HG03354 (cell line): ENCODE data around the gene UGT1A7.
"Not testable (repeated sequence)": the region's sequence is repeated elsewhere in the genome, so short reads cannot be mapped to it uniquely, and the experiment has no call there.

Source experiments
- ATAC-seq: cut with Tn5 transposase; IDR thresholded peaks from one replicate; pipeline ENCODE4 v1.9.1; 2021; ENCODE audit warnings: mild to moderate bottlenecking; ENCODE audit not compliant: unreplicated experiment, poor library complexity, severe bottlenecking

Gene UGT1A7

DNA sequence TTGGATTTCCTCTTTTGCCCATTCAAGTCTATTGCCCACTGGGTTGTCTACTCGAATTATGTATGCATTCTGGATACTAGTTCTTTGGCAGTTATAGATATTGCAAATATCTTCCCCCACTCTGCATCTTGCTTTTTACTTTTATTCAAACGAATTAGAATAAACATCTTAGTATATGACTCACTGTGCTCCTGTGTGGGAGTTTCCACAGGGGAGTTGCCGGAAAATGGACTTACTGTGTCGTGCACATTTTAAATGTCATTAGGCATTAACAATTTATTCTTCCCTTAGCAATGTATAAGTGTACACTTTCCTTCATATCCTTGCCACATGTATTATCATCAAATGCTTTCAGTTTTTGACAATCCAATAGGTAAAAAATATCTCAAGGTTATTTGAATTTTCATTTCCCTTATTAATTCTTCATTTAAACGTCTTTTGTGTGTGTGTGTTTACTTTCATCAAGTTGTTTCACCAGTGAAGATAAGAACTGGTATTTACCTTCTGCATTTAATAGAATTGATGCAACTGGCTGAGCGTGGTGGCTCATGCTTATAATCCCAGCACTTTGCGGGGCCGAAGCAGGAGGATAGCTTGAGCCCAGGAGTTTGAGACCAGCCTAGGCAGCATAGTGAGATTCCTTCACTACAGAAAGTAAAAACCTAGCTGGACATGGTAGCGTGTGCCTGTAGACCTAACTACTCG lies 26.4 kb downstream of the UGT1A7 start:
- ATAC-seq = no peak

DNA sequence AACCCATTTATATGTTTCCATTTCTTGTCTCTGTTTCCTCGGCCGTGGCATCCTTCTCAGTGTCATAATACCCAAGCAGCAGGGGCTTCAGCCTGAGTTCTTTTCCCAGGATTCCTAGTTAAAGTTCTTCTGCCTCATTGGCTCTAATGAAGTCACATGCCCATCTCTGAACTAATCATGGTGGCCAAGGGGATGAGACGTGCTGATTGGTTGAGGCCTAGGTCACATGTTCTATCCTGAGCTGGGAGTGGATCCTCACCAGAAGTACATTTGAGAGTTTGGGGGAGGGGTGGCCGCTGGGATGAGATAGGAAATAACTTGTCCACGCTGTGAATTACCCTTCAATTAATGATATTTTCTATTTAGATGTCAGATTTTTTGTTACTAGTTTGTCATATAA lies 27.2 kb downstream of the UGT1A7 start:
- no peak for ATAC-seq

DNA sequence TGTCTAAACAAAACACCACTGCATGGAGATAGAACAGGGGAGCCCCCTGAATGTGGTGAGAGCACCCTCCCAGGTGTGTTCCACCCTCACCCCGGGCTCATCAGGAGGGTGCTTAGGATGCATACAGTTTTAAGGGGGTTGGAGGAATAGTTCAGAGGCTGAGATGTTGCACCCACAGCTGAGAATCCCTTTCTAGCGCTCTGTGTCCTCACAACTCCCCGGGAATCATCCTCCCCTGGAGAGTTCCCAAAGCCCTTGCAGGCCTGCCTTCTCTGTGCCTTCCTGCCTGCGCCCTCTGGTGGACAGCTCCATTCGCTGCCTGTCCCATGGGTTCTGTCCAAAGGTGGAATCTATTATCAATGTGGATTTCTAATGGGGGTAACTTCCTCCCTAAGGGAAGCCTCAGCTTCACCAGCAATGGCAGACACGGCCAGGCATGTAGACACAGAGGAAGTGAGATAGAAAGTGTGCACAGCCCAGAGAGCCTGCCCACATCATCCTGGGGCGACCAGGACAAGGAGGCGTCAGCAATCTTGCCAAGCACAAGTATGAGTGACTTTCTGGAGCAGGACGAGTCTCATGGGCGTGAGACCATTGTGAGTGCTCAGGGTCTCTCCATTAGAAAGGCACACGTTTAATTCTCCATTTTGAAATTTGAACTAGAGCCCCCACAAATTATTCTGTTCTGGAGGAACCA lies 29.8 kb downstream of the UGT1A7 start:
- ATAC-seq = peak; percentile 74

DNA sequence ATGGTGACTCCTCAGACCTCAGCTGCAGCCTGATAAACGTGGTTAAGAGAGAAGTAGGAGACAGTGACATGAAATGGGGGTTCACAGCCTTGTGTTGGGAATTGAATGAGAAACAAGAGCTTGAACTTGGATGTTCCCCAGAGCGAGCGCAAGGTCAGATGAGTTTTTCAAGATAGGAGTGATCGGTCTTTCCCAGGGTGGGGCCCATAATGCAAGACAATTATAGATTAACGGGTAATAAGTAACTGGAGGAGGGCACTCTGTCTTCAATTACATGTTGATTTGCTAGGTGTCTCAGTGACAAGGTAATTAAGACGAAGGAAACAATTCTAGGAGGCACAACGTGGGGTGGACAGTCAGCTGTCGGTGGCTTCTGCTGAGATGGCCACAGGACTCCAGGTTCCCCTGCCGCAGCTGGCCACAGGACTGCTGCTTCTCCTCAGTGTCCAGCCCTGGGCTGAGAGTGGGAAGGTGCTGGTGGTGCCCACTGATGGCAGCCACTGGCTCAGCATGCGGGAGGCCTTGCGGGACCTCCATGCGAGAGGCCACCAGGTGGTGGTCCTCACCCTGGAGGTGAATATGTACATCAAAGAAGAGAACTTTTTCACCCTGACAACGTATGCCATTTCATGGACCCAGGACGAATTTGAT lies 31.0 kb downstream of the UGT1A7 start, which contains the start of gene UGT1A5:
UGT1A5 (plus strand) TSS at position 297 of the 651 bp plus-strand sequence; CDS start at position 382, 85 bp downstream.
- ATAC-seq = no peak

DNA sequence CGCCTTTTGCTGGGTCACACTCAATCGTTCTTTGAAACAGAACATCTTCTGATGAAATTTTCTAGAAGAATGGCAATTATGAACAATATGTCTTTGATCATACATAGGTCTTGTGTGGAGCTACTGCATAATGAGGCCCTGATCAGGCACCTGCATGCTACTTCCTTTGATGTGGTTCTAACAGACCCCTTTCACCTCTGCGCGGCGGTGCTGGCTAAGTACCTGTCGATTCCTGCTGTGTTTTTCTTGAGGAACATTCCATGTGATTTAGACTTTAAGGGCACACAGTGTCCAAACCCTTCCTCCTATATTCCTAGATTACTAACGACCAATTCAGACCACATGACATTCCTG lies 31.5 kb downstream of the UGT1A7 start:
- no peak for ATAC-seq

DNA sequence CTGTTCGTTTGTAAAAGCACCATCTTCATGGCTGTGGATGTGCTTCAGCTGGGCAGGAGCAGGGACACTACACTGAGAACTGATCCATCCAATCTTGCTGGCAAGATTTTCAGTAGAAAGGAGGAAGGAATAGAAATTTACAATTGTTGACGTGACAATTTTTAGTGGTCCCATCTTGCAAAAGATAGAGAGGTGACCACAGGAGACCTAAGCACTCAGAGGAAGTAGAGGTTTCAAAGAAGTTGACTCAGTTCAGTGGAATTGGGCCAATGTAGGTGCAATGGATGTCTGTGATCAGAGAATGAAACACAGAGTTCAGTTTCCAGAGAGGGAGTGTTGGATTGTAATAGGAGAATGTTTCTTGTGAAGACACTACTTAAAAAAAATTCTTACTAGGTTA lies 32.4 kb downstream of the UGT1A7 start:
- no peak for ATAC-seq

DNA sequence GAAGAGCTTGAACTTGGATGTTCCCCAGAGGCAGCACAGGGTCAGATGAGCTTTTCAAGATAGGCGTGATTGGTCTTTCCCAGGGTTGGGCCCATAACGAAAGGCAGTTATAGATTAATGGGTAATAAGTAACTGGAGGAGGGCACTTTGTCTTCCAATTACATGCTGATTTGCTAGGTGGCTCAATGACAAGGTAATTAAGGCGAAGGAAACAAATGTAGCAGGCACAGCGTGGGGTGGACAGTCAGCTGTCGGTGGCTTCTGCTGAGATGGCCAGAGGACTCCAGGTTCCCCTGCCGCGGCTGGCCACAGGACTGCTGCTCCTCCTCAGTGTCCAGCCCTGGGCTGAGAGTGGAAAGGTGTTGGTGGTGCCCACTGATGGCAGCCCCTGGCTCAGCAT lies 36.9 kb downstream of the UGT1A7 start, which contains the start of gene UGT1A4:
UGT1A4 (plus strand) TSS at position 185 of the 400 bp plus-strand sequence; CDS start at position 270, 85 bp downstream.
- ATAC-seq = no peak

DNA sequence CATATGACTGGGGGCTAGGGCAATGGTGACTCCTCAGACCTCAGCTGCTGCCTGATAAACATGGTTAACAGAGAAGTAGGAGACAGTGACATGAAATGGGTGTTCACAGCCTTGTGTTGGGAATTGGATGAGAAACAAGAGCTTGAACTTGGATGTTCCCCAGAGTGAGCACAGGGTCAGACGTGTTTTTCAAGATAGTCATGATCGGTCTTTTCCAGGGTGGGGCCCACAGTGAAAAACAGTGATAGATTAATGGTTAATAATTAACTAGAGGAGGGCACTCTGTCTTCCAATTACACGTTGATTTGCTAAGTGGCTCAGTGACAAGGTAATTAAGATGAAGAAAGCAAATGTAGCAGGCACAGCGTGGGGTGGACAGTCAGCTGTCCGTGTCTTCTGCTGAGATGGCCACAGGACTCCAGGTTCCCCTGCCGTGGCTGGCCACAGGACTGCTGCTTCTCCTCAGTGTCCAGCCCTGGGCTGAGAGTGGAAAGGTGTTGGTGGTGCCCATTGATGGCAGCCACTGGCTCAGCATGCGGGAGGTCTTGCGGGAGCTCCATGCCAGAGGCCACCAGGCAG lies 47.1 kb downstream of the UGT1A7 start, which contains the start of gene UGT1A3:
UGT1A3 (plus strand) TSS at position 320 of the 579 bp plus-strand sequence; CDS start at position 405, 85 bp downstream.
- ATAC-seq = no peak

DNA sequence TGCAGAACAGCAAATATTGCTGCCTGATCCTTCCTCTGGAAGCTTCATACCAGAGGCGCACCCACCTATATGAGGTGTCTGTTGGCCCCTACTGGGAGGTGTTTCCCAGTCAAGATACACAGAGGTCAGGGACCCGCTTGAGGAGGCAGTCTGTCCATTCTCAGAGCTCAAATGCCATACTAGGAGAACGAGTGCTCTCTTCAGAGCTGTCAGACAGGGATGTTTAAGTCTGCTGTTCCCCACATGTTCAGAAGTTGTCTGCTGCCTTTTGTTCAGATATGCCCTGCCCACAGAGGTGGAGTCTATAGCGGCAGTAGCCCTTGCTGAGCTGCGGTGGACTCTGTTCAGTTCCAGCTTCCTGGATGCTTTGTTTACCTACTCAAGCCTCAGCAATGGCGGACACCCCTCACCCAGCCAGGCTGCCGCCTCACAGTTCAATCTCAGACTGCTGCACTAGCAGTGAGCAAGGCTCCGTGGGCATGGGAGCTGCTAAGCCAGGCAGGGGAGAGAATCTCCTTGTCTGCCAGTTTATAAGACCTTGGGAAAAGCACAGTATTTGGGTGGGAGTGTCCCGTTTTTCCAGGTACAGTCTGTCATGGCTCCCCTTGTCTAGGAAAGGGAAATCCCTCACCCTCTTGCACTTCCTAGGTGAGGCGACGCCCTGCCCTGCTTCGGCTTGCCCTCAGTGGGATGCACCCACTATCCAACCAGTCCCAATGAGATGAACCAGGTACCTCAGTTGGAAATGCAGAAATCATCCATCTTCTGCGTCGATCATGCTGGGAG lies 55.4 kb downstream of the UGT1A7 start:
- not testable (repeated sequence) for ATAC-seq

DNA sequence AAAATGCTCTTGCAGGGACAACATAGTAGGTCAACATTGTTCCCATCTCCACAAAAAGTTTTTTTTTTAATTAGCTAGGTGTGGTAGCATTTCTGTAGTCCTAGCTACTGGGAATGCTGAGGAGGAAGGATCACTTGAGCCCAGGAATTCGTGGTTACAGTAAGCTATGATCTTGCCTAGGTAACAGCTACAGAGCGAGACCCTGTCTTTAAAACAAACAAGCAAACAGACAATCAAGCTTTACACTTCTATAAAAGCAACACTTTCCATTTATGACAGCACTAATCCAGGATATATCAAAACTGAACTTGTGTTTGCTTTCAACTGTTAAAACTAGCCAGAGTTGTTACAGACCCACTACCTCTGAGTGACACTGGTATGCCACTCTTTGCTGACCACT lies 59.2 kb downstream of the UGT1A7 start:
- ATAC-seq = no peak

DNA sequence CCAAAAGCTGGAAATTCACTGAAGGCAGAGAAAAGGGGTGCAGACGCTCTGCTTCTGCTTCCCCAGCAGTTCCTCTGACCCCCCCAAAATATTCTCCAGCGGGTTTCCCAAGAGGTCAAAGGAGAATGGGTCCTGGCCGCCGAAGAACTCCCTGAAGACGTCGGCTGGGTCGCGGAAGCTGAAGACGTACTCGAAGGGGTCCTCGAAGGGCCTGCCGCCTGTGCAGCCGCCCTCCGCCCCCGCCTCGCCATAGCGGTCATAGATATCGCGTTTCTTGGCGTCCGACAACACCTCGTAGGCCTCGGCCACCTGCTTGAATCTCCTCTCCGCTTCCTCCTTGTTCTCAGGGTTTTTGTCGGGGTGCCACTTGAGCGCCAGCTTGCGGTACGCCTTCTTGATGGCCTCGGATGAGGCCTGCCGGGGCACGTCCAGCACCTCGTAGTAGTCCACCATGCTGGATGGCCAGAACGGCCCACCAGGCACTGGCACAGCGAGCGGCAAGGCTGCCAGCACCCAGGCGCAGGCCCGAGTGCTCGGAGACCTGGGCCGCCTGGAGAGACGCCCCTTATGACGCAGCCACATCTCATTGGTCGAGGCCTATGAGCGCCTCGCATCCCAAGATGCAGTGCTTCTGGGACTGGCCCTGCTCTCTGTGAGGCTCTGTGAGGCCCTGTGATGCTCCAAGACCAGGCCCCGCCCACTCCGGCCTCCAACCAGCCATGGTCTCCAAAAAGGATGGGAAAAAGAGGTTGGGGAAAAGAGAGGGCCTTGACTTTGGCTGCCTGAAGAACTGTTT lies 62.0 kb downstream of the UGT1A7 start:
- ATAC-seq = no peak

DNA sequence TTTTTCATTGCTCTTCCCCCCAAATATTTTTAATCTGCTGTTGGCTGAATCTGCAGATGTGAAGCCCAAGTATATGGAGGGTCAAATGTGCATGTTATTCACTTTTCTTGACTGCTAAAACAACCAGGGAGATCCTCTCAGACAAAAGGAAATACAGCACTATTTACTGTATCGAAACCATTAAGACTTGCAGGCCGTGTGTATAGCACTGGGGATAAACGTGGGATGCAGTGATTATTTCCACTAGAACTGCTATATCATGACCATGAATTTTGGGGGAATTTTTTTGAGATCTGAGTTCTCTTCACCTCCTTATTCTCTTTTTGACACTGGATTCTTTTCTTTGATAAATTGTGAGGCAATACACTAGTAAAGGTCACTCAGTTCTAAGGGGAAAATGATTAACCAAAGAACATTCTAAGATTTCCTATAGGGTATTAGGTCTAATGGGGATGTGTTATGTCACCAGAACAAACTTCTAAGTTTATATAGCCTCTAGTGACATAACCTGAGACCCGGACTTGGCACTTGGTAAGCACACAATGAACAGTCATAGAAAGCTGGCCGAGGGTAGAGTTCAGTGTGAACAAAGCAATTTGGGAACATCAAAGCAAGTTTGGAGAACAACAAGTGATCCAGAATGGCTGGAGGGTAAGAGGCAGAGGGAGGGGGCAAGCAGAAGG lies 63.5 kb downstream of the UGT1A7 start:
- ATAC-seq = no peak

DNA sequence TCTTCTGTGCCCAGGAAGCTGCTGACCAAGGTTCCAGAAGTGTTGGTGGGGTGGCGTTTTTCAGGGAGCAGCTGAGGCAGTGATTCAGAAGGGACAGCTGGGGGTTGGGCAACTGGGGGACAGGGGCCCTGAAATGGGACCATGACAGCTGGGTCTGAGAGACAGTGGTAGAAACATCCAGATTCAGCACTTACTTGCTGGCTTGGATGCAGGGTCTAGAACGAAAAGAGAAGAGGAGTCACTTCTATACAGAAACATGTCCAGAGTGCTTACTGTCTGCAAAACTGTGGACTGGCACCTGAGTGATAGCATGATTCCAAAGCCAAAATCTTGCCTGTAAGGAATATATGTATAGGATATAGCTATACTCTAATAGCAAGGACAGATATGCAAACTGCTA lies 64.1 kb downstream of the UGT1A7 start:
- not testable (repeated sequence) for ATAC-seq

DNA sequence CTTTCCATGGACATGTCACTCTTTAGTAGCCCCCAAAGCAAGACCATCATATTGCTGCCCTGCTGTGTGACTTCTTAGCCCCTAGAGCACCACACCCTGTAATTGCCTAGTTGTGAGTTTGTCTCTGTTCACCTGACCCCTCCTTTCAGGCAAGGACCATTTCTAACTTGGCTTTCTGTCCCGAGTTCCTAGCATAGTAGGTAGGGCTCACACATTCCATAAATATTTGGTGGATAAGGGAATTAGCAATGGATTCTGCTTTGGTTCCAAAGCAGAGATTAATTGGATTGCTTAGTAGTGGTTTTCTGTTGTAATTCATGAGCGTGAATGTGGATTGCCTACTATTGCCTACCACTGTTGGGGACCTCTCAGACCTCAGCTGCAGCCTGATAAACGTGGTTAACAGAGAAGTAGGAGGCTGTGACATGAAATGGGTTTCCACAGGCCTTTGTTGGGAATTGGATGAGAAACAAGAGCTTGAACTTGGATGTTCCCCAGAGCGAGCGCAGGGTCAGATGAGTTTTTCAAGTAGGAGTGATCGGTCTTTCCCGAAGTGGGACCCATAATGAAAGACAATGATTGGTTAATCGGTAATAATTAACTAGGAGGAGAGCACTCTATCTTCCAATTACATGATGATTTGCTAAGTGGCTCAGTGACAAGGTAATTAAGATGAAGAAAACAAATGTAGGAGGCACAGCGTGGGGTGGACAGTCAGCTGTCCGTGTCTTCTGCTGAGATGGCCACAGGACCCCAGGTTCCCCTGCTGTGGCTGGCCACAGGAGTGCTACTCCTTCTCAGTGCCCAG lies 65.0 kb downstream of the UGT1A7 start:
- ATAC-seq = no peak

DNA sequence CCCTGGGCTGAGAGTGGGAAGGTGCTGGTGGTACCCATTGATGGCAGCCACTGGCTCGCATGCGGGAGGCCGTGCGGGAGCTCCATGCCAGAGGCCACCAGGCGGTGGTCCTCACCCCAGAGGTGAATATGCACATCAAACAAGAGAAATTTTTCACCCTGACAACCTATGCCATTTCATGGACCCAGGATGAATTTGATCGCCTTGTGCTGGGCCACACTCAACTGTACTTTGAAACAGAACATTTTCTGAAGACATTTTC lies 65.5 kb downstream of the UGT1A7 start:
- no peak for ATAC-seq

DNA sequence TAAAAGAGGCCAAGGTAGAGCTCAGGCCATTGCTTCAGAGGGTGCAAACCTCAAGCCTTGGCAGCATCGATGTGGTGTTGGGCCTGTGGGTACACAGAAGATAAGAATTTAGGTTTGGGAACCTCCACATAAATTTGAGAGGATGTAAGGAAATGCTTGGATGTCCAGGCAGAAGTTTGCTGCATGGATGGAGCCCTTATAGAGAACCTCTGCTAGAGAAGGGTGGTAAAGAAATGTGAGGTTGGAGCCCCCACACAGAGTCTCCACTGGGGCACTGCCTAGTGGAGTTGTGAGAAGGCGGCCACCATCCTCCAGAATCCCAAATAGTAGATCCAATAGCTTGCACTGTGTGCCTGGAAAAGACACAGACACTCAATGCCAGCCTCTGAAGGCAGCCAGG lies 69.0 kb downstream of the UGT1A7 start:
- ATAC-seq = not testable (repeated sequence)

DNA sequence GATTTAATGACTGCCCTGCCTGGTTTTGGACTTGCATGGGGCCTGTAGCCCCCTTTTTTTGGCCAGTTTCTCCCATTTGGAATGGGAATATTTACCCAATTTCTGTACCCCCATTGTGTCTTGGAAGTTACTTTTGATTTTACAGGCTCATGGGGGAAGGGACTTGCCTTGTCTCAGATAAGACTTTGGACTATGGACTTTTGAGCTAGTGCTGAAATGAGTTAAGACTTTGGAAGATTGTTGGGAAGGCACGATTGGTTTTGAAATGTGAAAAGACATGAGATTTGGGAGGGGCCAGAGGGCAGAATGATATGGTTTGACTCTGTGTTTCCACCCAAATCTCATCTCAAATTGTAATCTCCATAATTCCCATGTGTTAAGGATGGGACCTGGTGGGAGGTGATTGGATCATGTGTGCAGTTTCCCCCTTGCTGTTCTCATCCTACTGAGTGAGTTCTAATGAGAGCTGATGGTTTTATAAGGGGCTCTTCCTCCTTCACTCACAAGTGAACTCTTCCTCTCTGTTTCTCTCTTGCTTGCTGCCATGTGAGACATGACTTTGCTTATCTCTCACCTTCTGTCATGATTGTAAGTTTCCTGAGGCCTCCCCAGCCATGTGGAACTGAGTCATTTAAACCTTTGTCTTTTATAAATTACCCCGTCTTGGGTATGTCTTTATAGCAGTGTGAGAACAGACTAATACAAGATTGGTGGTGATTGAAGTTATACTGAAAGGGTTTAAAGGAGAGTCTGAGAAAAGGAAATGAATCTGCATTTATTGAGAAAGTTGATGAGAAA lies 69.7 kb downstream of the UGT1A7 start:
- ATAC-seq = not testable (repeated sequence)
